ENCODE results near the gene ANKS1A.
A peak's percentile ranks its signal among the peaks of the same experiment; 100 is the strongest.

ANKS1A gene

GRCh38 chr6:35043381-35044130 lies 154.5 kb downstream of the ANKS1A start:
- no peak for DNase-seq (ENCODE audit: low read depth)

- no peak for DNase-seq (ENCODE audit: low read depth)
Observed at GRCh38 chr6:35044145-35044745, 155.2 kb downstream of the ANKS1A start.

GRCh38 chr6:35044761-35045421 lies 155.8 kb downstream of the ANKS1A start:
- DNase-seq (ENCODE audit: low read depth): no peak

GRCh38 chr6:35046103-35046502 lies 157.0 kb downstream of the ANKS1A start:
- no peak for DNase-seq (ENCODE audit: low read depth)

- no peak for DNase-seq (ENCODE audit: low read depth)
Observed at GRCh38 chr6:35046862-35047261, 157.8 kb downstream of the ANKS1A start.

GRCh38 chr6:35047265-35048011 lies 158.4 kb downstream of the ANKS1A start:
- DNase-seq (ENCODE audit: low read depth): peak; percentile 70

GRCh38 chr6:35048031-35048613 lies 159.1 kb downstream of the ANKS1A start:
- no peak for DNase-seq (ENCODE audit: low read depth)

- DNase-seq (ENCODE audit: low read depth): peak; percentile 85
Observed at GRCh38 chr6:35048631-35049083, 159.6 kb downstream of the ANKS1A start.

- no peak for DNase-seq (ENCODE audit: low read depth)
Observed at GRCh38 chr6:35049156-35049735, 160.2 kb downstream of the ANKS1A start.

GRCh38 chr6:35049900-35050756 lies 161.1 kb downstream of the ANKS1A start:
- DNase-seq (ENCODE audit: low read depth): peak; percentile 85

GRCh38 chr6:35050757-35051330 lies 161.8 kb downstream of the ANKS1A start:
- no peak for DNase-seq (ENCODE audit: low read depth)

- DNase-seq (ENCODE audit: low read depth): no peak
Observed at GRCh38 chr6:35051396-35051795, 162.3 kb downstream of the ANKS1A start.

GRCh38 chr6:35051997-35052583 lies 163.0 kb downstream of the ANKS1A start:
- no peak for DNase-seq (ENCODE audit: low read depth)

- no peak for DNase-seq (ENCODE audit: low read depth)
Observed at GRCh38 chr6:35052694-35053565, 163.9 kb downstream of the ANKS1A start.

GRCh38 chr6:35053701-35054100 lies 164.6 kb downstream of the ANKS1A start:
- no peak for DNase-seq (ENCODE audit: low read depth)

- no peak for DNase-seq (ENCODE audit: low read depth)
Observed at GRCh38 chr6:35054106-35054742, 165.2 kb downstream of the ANKS1A start.

GRCh38 chr6:35054743-35055130 lies 165.7 kb downstream of the ANKS1A start:
- no peak for DNase-seq (ENCODE audit: low read depth)

- no peak for DNase-seq (ENCODE audit: low read depth)
Observed at GRCh38 chr6:35055891-35056290, 166.8 kb downstream of the ANKS1A start.
